Measurements from ENCODE around the gene SDHAF2.

DNA sequence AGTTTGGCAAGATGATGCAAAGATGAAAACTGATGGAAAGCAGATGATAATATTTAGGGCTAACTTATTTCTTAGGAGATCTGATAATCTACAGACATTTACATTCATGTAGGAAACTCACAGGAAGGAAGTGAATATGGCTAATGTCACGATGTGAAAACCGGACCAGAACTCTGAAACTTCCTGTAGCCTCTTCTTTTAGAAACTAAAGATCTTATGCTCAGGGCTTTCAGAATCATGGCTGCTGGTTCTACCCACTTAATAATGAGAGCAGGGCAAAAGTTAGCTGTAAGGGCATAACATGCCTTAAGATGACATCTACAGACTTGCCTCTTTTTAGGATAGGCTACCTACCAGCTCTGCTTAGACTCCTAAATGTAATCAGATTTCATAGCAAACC, 15.4 kb upstream of the SDHAF2 start:
- TF ChIP-seq CTCF (conservative IDR thresholded peaks at IDR 0.05 in 1 of 2, IDR thresholded peaks at IDR 0.05 in 1 of 2; ENCODE audit: extremely low read depth in 1 of 2, insufficient read depth in 1 of 2, low read depth in 1 of 2, low read length in 2 of 2): no peak
- no peak for TF ChIP-seq EZH2 (IDR thresholded peaks at IDR 0.05; ENCODE audit: borderline replicate concordance, low read length)
